GM12878 (cell line): Measurements from ENCODE around the gene ANKS1A. TPM values are rescaled to one million over a fixed set of nuclear protein-coding genes. Genes with fewer than 3 reads are reported as not detected.

Experiments used
- ATAC-seq: fragments of 200-7000 bp; cut with Tn5 transposase; 3 replicates; pipeline ENCODE4 v1.9.1; 2020; ENCODE audit warnings: mild to moderate bottlenecking, moderate library complexity
- BruUV-seq: library from RNA; stranded (reverse); fragments of 400-500 nt; replicated peaks from 2 replicates; lab custom pipeline; 2021; lab: Mats Ljungman, UMichigan
- CTCF ChIA-PET: fragments of 300-600 bp; sonication (Branson Sonifier 250); formaldehyde crosslinking; extraction: SDS; loops from one replicate; lab custom pipeline; 2021; ENCODE audit warnings: inconsistent platforms; lab: Yijun Ruan, JAX
- POLR2A ChIA-PET: fragments of 350-600 bp; formaldehyde crosslinking; extraction: SDS; loops from one replicate; lab custom pipeline; 2021; ENCODE audit warnings: inconsistent platforms; lab: Charles Lee
- RAD21 ChIA-PET: fragments of 300-600 bp; sonication (Branson Sonifier 250); formaldehyde crosslinking; loops from one replicate; lab custom pipeline; 2023; ENCODE audit warnings: antibody characterized with exemption; ENCODE audit not compliant: unreplicated experiment; lab: Charles Lee
- SMC1A ChIA-PET: fragments of 300-600 bp; sonication (Branson Sonifier 250); formaldehyde crosslinking; loops from one replicate; lab custom pipeline; 2023; ENCODE audit not compliant: unreplicated experiment, uncharacterized antibody; lab: Charles Lee
- DNase-seq: peaks from one replicate; pipeline ENCODE4 v3.0.0-alpha.2; 2011; ENCODE audit warnings: low read depth, low spot score
- FAIRE-seq: peaks from 3 replicates; lab custom pipeline; 2011; peaks lifted over from hg19 to GRCh38; lab: Jason Lieb, UNC
- H2AFZ ChIP-seq: 2 replicates; pipeline ENCODE4 v1.6.0; 2011; ENCODE audit warnings: low read depth, low read length, control low read depth; ENCODE audit not compliant: control insufficient read depth
- H3K27ac ChIP-seq: 2 replicates; pipeline ENCODE4 v1.5.1; 2011; ENCODE audit warnings: control low read depth; ENCODE audit not compliant: control insufficient read depth, insufficient read depth
- H3K27me3 ChIP-seq, 2 experiments: replicated peaks in 1 of 2; 2 replicates each; pipeline versions ENCODE4 v1.6.0 to v1.6.1; 2011; ENCODE audit warnings: low read length in 1 of 2; ENCODE audit not compliant: control insufficient read depth in 2 of 2, insufficient read depth in 2 of 2
- H3K36me3 ChIP-seq, 2 experiments: 2 replicates each; pipeline ENCODE4 v1.5.1; 2011; ENCODE audit warnings: low read length in 1 of 2; ENCODE audit not compliant: control insufficient read depth in 2 of 2, insufficient read depth in 2 of 2
- H3K4me1 ChIP-seq: 2 replicates; pipeline ENCODE4 v1.6.1; 2011; ENCODE audit warnings: mild to moderate bottlenecking, low read length, moderate library complexity, mixed read lengths; ENCODE audit not compliant: control insufficient read depth, insufficient read depth
- H3K4me2 ChIP-seq: 2 replicates; pipeline ENCODE4 v1.6.0; 2011; ENCODE audit warnings: control low read depth; ENCODE audit not compliant: control insufficient read depth, insufficient read depth
- H3K4me3 ChIP-seq: fragments of 200-600 bp; sonication (generic); 2 replicates; pipeline ENCODE4 v1.5.1; 2016
- H3K79me2 ChIP-seq: 2 replicates; pipeline ENCODE4 v1.6.0; 2011; ENCODE audit warnings: low read length; ENCODE audit not compliant: control insufficient read depth, insufficient read depth
- H3K9ac ChIP-seq: 2 replicates; pipeline ENCODE4 v1.8.0; 2011; ENCODE audit warnings: low read length, control low read depth, mixed read lengths; ENCODE audit not compliant: control insufficient read depth, insufficient read depth
- H3K9me3 ChIP-seq: replicated peaks from 3 replicates; pipeline ENCODE4 v1.5.1; 2011; ENCODE audit warnings: mild to moderate bottlenecking, low read length; ENCODE audit not compliant: control insufficient read depth, insufficient read depth
- H4K20me1 ChIP-seq: 2 replicates; pipeline ENCODE4 v1.6.0; 2011; ENCODE audit not compliant: control insufficient read depth, insufficient read depth
- CTCF ChIP-seq, 3 experiments: IDR thresholded peaks in 2 of 3; conservative IDR thresholded peaks in 1 of 3; 2 replicates each; pipeline ENCODE4 v1.5.1; 2011; ENCODE audit warnings: low read depth in 3 of 3, low read length in 3 of 3, mild to moderate bottlenecking in 3 of 3, control low read depth in 2 of 3, moderate library complexity in 2 of 3, inconsistent platforms in 1 of 3, mixed read lengths in 1 of 3; ENCODE audit not compliant: control insufficient read depth in 2 of 3, insufficient read depth in 1 of 3; ENCODE audit errors: extremely low read depth in 1 of 3
- MTA3 ChIP-seq: IDR thresholded peaks from 2 replicates; pipeline ENCODE4 v1.6.1; 2012; ENCODE audit warnings: low read length, inconsistent platforms, borderline replicate concordance
- NFIC ChIP-seq: IDR thresholded peaks from 2 replicates; pipeline ENCODE4 v1.6.1; 2012; ENCODE audit warnings: low read depth, mild to moderate bottlenecking, inconsistent platforms, low read length, moderate library complexity
- RCOR1 ChIP-seq: conservative IDR thresholded peaks from 2 replicates; pipeline ENCODE4 v1.6.1; 2012; ENCODE audit warnings: low read depth, low read length, improper control_type of control experiment
- WGBS: methylation state at CpG from one replicate; pipeline ENCODE4 v1.1.6; 2016; ENCODE audit warnings: low lambda C conversion rate; ENCODE audit not compliant: insufficient replicate concordance, insufficient coverage; ENCODE audit errors: missing lambda C conversion rate; 5-methylcytosine and 5-hydroxymethylcytosine counted together
- in situ Hi-C: fragments of 300-500 bp; cut with MboI; formaldehyde crosslinking; loops from 9 replicates; pipeline ENCODE4 v1.14.3; 2018; ENCODE audit warnings: mixed read lengths
- intact Hi-C: fragments of 100-400 bp; cut with micrococcal nuclease; formaldehyde crosslinking; loops from one replicate; pipeline ENCODE4 v1.14.2; 2022; ENCODE audit not compliant: unreplicated experiment
- polyA plus RNA-seq, 11 experiments: library from polyadenylated mRNA; depleted of rRNA in 4 of 11; unstranded in 6 of 11; stranded (reverse) in 5 of 11; fragments of >200 nt; fragmentation: Nextera tagmentation in 4 of 11; fragmentation: Illumina TruSeq in 1 of 11; extraction: Ambion mirVana in 4 of 11; extraction: Trizol in 1 of 11; gene quantifications; 1 replicate in 1 of 11; 2 replicates in 10 of 11; pipeline versions ENCODE4 v1.2.1 to v1.2.3, GENCODE V29; 2011 to 2016; ENCODE audit warnings: inconsistent platforms in 2 of 11, missing spikeins in 2 of 11, low read depth in 1 of 11
- total RNA-seq, 4 experiments: library from RNA; depleted of rRNA in 3 of 4; stranded (reverse); fragments of >200 nt in 3 of 4; fragmentation: Illumina TruSeq in 1 of 4; extraction: Trizol in 1 of 4; gene quantifications; 2 replicates each; pipeline versions ENCODE4 v1.2.1 to v1.2.3, GENCODE V29; 2013 to 2021

The ANKS1A gene
- total and polyA plus RNA-seq, 10 of the 15 experiments (the other 5 are each of a cell fraction or from before 2014, with no cell fraction given): 0.60 to 7.0 (median 3.0) TPM

DNA sequence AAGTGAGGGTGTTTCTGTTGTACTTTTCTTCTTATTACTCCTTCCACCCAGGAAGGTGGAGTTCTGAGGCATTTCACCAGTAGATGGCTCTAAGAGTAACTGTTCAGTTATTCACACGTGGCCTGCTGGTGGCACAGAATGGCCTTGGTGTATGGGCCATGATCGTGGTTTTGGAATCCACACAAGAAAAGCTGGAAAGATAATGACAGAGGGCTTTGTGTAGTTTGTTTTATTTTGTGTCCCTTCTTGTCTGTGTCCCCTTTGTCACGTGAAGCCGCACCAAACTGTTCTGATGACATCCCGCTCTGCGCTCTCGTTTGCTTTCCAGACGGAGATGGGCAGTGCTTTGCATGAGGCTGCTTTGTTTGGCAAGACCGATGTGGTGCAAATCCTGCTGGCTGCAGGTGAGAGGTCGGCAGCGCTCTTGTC lies 93.4 kb downstream of the ANKS1A start:
- Histone ChIP-seq H3K36me3 (peaks cover 0 to 2% of the 10 kb centered on the region in 2 experiments; a peak in 2 of 4 replicates), H3K79me2 (no peaks in the 10 kb centered on the region), H4K20me1 (no peaks in the 10 kb centered on the region), H3K4me1 (peaks cover 3% of the 10 kb centered on the region), H2AFZ (no peak overlapping the region), H3K27me3 (no peaks in the 10 kb centered on the region), H3K9me3 (no peaks in the 10 kb centered on the region), H3K9ac (no peak overlapping the region), H3K4me3 (no peak overlapping the region), H3K4me2 (no peak overlapping the region), H3K27ac (no peak overlapping the region)
- ChIA-PET SMC1A (interaction anchor here (1.6 kb wide), 1 partner anchor 157 kb away, joined by 4 read pairs; no protein-coding TSS in a partner anchor), RAD21 (no interaction called here), POLR2A (no interaction called here), CTCF (interaction anchor here (1.0 kb wide), 1 partner anchor 157 kb away, joined by 3 read pairs; no protein-coding TSS in a partner anchor)
- no TSS peak for BruUV-seq
- FAIRE-seq: no peak
- intact Hi-C loops (no loop called here), in situ Hi-C loops (no loop called here)
- DNase-seq: no peak
- TF ChIP-seq CTCF (IDR thresholded peaks at IDR 0.05 in 2 of 3, conservative IDR thresholded peaks at IDR 0.05 in 1 of 3; ENCODE audit: control insufficient read depth in 2 of 3, extremely low read depth in 1 of 3, insufficient read depth in 1 of 3, low read depth in 3 of 3, low read length in 3 of 3) (peak; percentile 12 to 20 (median 20); a peak in 3 of 6 replicates), NFIC (no peak)
- 0 out of 3 replicates have a peak, but pooled peaks have one; percentile 26 for ATAC-seq
- 85% methylated on average over 11 of the region's 11 CpGs for WGBS

DNA sequence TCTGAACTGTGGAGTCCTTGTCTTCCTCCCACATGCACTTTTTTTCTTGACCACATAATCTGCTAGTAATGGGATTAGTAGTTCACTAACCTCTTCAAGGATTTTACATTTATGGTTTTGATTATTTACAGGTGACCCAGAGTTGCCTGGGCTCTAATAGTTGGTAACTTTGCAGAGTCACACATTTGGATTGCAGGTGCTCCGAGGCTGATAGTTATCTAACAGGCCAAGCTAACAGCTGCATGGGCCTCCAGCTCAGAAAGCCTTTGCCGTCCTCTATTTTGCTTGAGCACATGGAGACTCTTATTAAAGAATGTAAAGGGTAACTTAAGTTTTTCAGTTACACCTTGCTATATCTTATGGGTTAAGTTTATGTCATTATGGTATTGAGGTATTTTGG lies 95.4 kb downstream of the ANKS1A start:
- ChIA-PET POLR2A (no interaction called here), CTCF (interaction anchor here (0.6 to 6.9 kb wide), 7 partner anchors 8 to 758 kb away, joined by 3 to 145 read pairs (median 4); partner anchors contain the start of gene TCP11), SMC1A (interaction anchor here (0.7 to 6.2 kb wide), 3 partner anchors 36 to 214 kb away, joined by 3 to 88 read pairs (median 3); no protein-coding TSS in a partner anchor), RAD21 (no interaction called here)
- no TSS peak for BruUV-seq
- ATAC-seq (no peak), DNase-seq (no peak), FAIRE-seq (no peak)
- Histone ChIP-seq H3K27ac (no peak overlapping the region), H2AFZ (no peak overlapping the region), H3K4me1 (peaks cover 3% of the 10 kb centered on the region), H3K27me3 (no peaks in the 10 kb centered on the region), H3K4me2 (no peak overlapping the region), H3K36me3 (peaks cover 0 to 2% of the 10 kb centered on the region in 2 experiments; a peak in 2 of 4 replicates), H3K9ac (no peak overlapping the region), H3K9me3 (no peaks in the 10 kb centered on the region), H4K20me1 (no peaks in the 10 kb centered on the region), H3K79me2 (no peaks in the 10 kb centered on the region), H3K4me3 (no peak overlapping the region)
- intact Hi-C loops (no loop called here), in situ Hi-C loops (no loop called here)
- 76% methylated on average over 2 of the region's 2 CpGs for WGBS
- TF ChIP-seq MTA3 (no peak), RCOR1 (no peak)
